GM18526 (cell line): ENCODE measurements around the gene CASP7.

Experiments
- POLR2A ChIP-seq: IDR thresholded peaks from 3 replicates; pipeline ENCODE4 v1.6.1; 2011; ENCODE audit not compliant: insufficient read length; ENCODE audit errors: extremely low read depth

CASP7 gene

DNA sequence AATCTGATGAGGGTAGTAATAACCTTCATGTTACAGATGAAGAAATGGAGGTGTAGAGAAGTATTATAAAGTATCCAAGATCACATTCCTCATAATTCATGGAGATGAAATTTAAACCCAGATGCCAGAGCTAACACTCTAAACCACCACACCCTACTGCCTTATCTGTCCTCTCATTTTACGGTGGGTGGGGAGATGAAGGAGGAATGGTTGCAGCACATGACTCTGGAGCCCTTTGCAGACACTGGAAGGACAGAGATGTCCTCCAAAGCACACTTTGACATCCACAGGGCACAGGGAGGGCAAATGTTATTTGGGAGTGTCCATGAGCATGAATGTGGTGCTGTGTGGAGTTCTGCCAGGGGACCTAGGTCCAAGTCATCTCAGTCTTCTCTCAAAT, 72.8 kb downstream of the CASP7 start:
- no peak for TF ChIP-seq POLR2A

DNA sequence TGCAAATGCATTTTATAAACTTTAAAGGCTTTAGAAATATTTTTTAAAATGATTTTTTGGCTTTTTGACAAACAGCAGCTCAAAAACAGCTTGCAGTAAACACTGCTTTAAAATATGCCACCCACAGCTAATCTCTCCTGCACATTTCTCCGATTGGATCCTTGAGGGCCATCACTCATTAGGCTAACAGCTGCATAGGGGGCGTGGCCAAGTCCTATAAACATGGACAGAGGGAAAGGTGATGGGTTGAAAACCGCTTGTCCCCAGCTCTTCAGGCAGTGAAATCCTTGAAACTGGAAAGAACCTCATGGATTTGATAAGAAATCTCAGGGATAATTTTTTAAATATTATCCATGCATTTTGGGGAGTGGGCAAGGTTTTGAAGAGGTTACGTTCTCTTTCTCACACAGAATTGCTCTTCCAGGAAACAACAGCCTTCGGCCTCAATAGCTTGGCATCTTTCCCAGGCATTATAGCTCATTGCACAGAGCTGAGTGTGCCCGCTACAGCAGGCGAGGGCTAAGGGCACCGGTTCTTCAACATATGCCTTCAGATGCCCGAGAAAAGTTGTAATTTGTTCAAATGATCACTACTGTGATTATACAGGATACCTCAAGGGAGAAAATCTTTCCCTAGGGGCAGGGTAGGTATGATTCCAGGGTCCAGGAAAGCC, 73.4 kb downstream of the CASP7 start:
- no peak for TF ChIP-seq POLR2A

DNA sequence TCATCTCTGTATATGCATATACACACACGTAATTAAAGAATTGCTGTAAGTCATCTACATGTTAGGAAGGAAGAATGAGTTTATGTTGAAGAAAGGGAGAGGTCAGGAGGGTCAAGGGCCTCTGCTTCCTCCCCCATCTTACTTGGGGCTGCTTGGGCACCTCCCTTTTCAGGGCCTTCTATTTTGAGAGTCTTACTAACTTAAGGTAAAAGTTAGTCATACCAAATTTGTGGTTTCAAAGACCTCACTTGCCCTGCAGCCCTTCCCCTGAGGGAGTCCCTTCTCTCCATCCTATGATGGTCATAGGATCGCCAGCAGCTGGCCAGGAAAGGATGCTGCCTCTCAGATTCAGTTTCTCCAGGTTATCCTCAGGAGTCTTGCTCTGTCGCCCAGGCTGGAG, 74.4 kb downstream of the CASP7 start:
- no peak for TF ChIP-seq POLR2A

DNA sequence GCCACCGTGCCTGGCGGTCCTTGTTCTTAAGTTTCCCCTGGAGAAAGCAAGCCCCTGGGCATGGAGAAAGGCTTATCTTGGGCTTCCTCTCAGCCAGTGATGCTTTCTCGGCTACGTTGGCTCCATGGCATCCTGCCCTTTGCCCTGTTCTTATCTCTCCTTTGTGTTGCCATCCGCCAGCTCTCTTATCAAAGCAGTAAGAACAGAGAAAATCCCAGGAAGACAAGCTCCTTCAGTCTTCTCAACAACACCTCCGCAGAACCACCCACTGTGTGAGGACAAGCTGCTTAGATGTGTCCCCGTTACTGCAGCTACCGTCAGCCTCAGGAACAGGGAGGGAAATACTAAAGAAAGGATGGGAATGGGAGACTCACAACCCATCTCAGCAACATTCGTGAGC, 75.1 kb downstream of the CASP7 start:
- no peak for TF ChIP-seq POLR2A

DNA sequence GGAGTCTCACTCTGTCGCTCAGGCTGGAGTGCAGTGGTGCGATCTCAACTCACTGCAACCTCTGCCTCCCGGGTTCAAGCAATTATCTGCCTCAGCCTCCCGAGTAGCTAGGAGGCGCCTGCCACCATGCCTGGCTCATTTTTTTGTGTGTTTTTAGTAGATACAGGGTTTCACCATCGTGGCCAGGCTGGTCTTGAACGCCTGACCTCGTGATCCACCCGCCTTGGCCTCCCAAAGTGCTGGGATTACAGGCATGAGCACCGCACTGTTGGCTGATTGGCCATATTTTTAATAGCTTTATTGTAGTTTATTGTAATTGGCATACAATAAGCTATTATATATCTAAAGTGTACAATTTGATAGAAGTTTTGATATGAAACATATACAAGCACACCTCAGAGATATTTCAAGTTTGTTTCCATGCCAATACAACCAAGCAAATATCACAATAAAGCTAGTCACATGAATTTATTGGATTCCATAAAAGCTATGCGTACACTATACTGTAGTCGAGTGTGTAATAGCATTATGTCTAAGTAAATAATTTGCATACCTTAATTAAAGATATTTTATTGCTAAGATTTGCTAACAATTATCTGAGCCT, 77.3 kb downstream of the CASP7 start:
- no peak for TF ChIP-seq POLR2A

DNA sequence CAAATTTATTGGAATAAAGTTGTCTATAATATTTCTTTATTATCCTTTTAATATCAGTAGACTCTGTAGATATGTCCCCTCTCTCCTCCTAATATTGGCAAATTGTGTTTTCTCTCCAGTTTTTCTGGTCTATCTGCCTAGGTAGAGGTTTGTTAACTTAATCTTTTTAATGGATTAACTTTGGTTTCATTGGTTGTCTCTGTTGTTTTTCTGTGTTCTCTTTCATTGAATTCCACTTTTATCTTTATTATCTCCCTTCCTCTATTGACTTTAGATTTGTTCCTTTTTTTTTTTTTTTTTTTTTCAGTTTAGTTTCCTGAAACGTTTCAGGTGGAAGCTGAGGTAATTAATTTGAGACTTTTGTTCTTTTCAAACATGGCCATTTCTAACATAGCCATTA, 82.4 kb downstream of the CASP7 start:
- no peak for TF ChIP-seq POLR2A

DNA sequence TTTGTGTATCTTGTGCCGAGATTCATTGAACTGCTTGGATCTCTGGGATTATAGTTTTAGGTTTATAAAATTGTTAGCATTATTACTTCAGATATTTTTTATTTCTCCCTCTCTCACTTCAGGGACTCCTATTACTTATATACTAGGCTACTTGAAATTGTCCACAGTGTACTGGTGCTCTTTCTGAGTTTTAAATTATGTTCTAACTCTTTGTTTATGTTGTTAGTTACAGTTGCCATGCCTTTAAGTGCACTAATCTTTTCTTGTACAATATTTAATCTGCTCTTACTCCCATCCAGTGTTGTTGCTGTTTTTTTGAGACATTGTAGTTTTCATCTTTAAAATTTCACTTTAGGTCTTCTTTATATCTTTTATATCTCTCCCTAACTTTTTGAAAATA, 84.9 kb downstream of the CASP7 start:
- TF ChIP-seq POLR2A: no peak

DNA sequence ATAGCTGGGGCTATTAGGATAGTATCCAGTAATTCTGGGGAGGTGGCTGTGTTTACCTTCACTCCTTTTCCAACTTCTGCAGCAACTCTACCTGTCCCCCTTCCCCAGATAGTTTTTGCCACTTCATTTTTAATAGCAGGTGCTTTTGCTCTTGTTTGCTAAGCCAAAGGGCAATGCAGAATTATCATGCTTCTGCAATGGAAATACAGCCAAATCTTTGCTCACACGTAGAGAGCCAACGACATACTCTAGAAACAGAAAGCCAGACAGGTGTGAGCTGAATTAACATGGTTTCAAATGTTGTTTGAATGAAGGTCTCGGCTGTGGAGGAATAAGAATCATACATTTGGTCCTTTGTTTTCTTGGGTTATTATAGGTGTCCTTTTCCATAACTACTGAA, 86.2 kb downstream of the CASP7 start:
- no peak for TF ChIP-seq POLR2A

DNA sequence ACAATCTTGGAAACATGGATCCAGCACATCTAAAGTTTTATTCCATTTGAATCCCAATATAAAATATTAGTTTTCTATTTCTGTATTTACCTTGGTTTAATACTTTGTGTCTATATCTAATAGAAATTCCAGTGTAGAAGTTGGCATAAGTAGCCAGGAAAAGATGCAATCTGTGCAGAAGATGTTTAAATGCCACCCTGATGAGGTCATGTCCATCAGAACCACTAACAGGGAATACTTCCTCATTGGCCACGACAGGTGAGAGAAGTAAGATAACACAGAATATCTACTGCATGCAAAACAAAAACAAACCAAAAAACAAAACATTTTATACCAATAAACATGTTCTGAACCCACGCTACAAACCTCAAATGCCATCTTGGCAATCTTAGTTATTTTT, 87.5 kb downstream of the CASP7 start:
- TF ChIP-seq POLR2A: no peak

DNA sequence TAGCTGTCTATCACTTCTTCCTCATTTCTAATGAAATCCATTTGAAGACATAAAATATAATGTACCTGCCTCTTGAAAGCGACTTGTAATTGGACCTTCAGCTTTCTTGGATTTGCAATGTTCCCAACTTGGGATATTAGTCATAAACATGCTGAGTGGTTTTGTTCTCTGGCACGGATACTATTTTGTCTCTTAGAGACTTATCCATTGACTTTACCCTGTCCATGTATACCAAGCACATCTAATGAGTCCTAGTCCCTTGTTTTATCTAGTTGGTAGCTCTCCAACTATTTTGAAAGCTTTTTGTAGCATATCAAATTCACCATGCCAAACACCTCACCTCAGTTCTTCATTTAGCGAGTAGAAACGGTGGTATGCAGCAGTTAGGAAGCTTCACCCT, 90.6 kb downstream of the CASP7 start:
- no peak for TF ChIP-seq POLR2A

DNA sequence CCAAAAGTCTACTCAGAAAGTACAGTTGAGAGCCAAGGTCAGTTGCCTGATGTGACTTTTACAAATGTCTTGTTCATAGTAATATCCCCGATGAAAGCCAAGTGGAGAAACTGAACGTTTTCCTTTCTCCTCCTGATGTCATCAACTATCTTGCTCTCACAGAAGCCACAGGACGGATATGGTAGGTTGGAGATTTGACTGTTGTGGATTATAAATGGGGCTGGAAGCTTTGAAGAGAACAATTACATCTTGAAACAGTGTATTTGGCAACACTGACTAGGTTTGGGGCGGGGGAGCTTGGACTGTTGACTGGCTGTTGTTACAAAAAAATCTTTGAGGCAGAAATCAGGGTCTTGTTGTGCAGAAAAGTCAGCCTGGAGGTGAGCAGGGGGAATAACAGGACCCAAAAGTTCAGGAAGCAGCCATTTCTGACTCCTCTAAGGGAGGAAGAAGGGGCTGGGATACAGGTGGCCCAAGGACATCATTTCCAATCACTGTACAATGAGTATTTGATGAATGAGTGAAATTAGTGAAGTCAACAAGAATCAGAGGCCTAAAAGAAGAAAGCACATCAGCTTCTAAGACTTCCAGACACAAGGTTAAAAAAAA, 96.1 kb downstream of the CASP7 start:
- no peak for TF ChIP-seq POLR2A

DNA sequence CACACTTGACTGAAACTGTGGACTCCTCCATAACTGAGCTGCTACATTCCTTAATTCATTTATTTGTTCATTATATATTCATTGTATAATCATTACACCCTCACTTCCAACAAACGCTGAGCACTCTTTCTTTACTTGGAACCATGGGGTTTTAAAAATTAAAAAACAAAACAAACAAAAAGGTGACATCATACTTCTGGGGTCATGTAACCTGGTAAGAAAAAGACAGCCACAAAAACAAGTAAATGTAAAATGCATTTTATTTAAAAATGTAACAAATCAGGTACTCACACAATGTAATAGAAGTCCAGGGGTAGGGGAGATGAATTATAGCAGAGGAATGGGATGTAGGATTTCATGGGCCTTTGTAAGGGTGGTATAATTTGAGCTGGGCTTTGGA, 96.8 kb downstream of the CASP7 start:
- no peak for TF ChIP-seq POLR2A
